Keratinocyte (primary cell): ENCODE results near the gene SMIM11.
"Not testable (repeated sequence)": the region's sequence is repeated elsewhere in the genome, so short reads cannot be mapped to it uniquely, and the experiment has no call there.

Experiments used
- CTCF ChIP-seq, 3 experiments: IDR thresholded peaks in 1 of 3; conservative IDR thresholded peaks in 1 of 3; optimal IDR thresholded peaks in 1 of 3; 2 replicates in 2 of 3; 3 replicates in 1 of 3; pipeline versions ENCODE3 to v1.5.1; 2011; ENCODE audit warnings: low read length in 3 of 3, mild to moderate bottlenecking in 3 of 3, moderate library complexity in 2 of 3, control low read depth in 1 of 3, inconsistent platforms in 1 of 3; ENCODE audit not compliant: insufficient read depth in 2 of 3; ENCODE audit errors: extremely low read depth in 1 of 3
- EZH2 ChIP-seq: IDR thresholded peaks from one replicate; pipeline ENCODE4 v1.6.1; 2012; ENCODE audit warnings: inconsistent platforms, mild to moderate bottlenecking, low read length, moderate library complexity

GRCh38 chr21:34374462-34374861 lies 845 bp upstream of the SMIM11 start:
- not testable (repeated sequence) for TF ChIP-seq CTCF (optimal IDR thresholded peaks at IDR 0.05 in 1 of 3, IDR thresholded peaks at IDR 0.05 in 1 of 3, conservative IDR thresholded peaks at IDR 0.05 in 1 of 3; ENCODE audit: extremely low read depth in 1 of 3, insufficient read depth in 2 of 3, low read length in 3 of 3); EZH2
